Measurements from ENCODE around the gene COL4A6. TPM values are rescaled to one million over a fixed set of nuclear protein-coding genes. Genes with fewer than 3 reads are reported as not detected.

The COL4A6 gene
- total and polyA plus RNA-seq, 2 donors (not counting 3 experiments of a cell fraction or from before 2014, with no cell fraction given): 0.49 to 0.62 TPM

DNA sequence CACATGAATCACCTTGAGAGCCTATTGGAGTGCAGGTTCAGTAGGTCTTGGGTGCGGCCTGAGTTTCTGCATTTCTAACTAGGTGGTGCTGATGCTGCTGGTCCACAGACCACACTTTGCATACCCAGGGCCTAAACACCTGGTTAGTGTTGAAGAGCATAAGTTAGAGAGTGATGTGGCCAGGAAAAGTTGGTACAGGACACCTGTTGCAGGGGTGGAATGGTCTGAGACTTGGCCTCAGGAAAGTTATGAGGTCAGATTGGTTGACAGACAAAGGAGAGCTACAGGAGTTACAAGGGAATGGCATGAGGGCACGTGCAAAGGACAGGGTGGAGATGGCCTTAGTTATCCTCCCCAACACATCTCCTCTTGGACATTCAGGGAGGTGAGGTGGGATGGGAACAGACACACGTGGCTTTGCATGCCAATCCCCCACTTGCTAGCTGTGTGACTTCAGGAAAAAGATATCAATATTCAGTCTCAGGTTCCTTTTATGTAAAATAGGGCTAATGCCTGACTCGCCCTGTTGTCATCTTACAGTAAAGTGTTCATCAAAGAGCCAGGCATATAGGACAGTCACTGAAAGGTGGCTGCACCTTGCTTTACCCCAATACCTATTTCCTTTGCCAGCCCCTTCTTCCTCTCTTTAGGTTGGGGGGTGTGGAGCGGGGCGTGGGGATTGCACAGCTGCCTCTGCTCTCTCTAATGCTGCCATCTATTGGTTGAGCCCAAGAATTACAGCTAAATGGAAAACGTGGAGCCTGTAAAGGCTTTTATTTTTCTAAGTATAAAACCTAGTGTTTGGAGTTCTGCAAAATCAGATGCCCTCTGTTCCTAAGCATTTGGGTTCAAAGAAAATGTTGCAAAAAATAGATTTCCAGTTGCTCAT, 299.2 kb downstream of the COL4A6 start:
- H3K9ac ChIP-seq (replicated peaks; ENCODE audit: extremely low read depth, insufficient read depth, low read length): no peak overlapping the region
- BruUV-seq (replicated peaks): no TSS peak
- H3K9me1 ChIP-seq (replicated peaks; ENCODE audit: control insufficient read depth, extremely low read depth, insufficient read depth, low read length): no peaks in the 10 kb centered on the region
- H2AFZ ChIP-seq (ENCODE audit: low read depth, low read length): no peak overlapping the region
- H3K4me3 ChIP-seq (replicated peaks in 1 of 3; ENCODE audit: insufficient read depth in 1 of 3, low read depth in 1 of 3, low read length in 3 of 3): no peak overlapping the region
- DNase-seq (ENCODE audit: low read depth, low spot score) (no peak), FAIRE-seq (no peak)
- dilution Hi-C loops (cut with MboI; ENCODE audit: extremely low pct_ligation_motif_present, low sequenced_read_pairs): no loop called here
- H3K27me3 ChIP-seq (ENCODE audit: control insufficient read depth in 2 of 2, insufficient read depth in 2 of 2, low read length in 2 of 2): no peaks in the 10 kb centered on the region
- H3K27ac ChIP-seq (ENCODE audit: insufficient read depth, low read depth, low read length): no peak overlapping the region
- H3K9me3 ChIP-seq (replicated peaks; ENCODE audit: control insufficient read depth, insufficient read depth, low read length): no peaks in the 10 kb centered on the region
- TF ChIP-seq JUN (IDR thresholded peaks at IDR 0.05; ENCODE audit: borderline replicate concordance, insufficient read depth, insufficient read length, low read depth): no peak
- TF ChIP-seq, protein P1, sequence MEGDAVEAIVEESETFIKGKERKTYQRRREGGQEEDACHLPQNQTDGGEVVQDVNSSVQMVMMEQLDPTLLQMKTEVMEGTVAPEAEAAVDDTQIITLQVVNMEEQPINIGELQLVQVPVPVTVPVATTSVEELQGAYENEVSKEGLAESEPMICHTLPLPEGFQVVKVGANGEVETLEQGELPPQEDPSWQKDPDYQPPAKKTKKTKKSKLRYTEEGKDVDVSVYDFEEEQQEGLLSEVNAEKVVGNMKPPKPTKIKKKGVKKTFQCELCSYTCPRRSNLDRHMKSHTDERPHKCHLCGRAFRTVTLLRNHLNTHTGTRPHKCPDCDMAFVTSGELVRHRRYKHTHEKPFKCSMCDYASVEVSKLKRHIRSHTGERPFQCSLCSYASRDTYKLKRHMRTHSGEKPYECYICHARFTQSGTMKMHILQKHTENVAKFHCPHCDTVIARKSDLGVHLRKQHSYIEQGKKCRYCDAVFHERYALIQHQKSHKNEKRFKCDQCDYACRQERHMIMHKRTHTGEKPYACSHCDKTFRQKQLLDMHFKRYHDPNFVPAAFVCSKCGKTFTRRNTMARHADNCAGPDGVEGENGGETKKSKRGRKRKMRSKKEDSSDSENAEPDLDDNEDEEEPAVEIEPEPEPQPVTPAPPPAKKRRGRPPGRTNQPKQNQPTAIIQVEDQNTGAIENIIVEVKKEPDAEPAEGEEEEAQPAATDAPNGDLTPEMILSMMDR (IDR thresholded peaks at IDR 0.05; ENCODE audit: extremely low read depth in 1 of 2, insufficient read depth in 1 of 2, low read depth in 1 of 2, low read length in 2 of 2): peak; percentile 47 to 48
- no peak overlapping the region for H3K4me2 ChIP-seq (ENCODE audit: insufficient read depth, low read length)
- H3K79me2 ChIP-seq (ENCODE audit: control insufficient read depth, insufficient read depth, low read length): no peaks in the 10 kb centered on the region
- peaks cover 3 to 6% of the 10 kb centered on the region in 2 experiments for H3K36me3 ChIP-seq (ENCODE audit: control insufficient read depth in 2 of 2, extremely low read depth in 1 of 2, insufficient read depth in 2 of 2, low read length in 2 of 2)
- H4K20me1 ChIP-seq (replicated peaks; ENCODE audit: control insufficient read depth, extremely low read depth, insufficient read depth, low read length): no peaks in the 10 kb centered on the region
- CTCF ChIA-PET: interaction anchor here (0.5 to 3.3 kb wide), 20 partner anchors 8 to 1265 kb away, joined by 3 to 42 read pairs (median 4); partner anchors contain the start of genes ATG4A and PSMD10
- no peaks in the 10 kb centered on the region for H3K4me1 ChIP-seq (ENCODE audit: control insufficient read depth, extremely low read depth, insufficient read depth, low read length)
- POLR2A ChIA-PET: no interaction called here
- intact Hi-C loops (cut with micrococcal nuclease): loop anchor here (1.0 kb wide), 3 partner anchors 48 to 119 kb away; partner anchors contain the start of genes ATG4A and PSMD10

DNA sequence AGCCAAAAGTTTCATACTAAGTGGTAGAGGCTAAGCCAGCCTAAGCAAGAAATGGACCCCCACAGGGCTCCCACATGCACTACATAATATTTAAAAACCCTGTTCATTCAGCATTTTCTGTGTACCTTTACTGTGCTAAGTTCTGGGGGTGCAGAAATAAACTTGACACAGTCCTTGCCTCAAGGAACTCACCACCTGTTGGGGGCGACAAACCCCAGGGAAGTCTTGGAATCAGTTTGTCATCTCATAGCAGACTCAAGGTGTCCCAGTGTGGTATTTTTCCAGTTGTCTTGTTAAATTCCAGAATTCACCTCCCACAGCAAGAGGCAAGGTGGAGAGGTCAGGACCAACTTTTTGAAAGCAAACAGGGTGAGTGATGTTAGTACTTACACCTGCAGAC, 303.5 kb downstream of the COL4A6 start:
- BruUV-seq (replicated peaks): no TSS peak
- intact Hi-C loops (cut with micrococcal nuclease): no loop called here
- FAIRE-seq: no peak
- Histone ChIP-seq H3K27ac (ENCODE audit: insufficient read depth, low read depth, low read length) (no peak overlapping the region), H3K9me3 (replicated peaks; ENCODE audit: control insufficient read depth, insufficient read depth, low read length) (no peaks in the 10 kb centered on the region), H3K79me2 (ENCODE audit: control insufficient read depth, insufficient read depth, low read length) (no peaks in the 10 kb centered on the region), H3K4me1 (ENCODE audit: control insufficient read depth, extremely low read depth, insufficient read depth, low read length) (peaks cover 20% of the 10 kb centered on the region), H3K27me3 (ENCODE audit: control insufficient read depth in 2 of 2, insufficient read depth in 2 of 2, low read length in 2 of 2) (no peaks in the 10 kb centered on the region), H3K9me1 (replicated peaks; ENCODE audit: control insufficient read depth, extremely low read depth, insufficient read depth, low read length) (no peaks in the 10 kb centered on the region), H3K36me3 (ENCODE audit: control insufficient read depth in 2 of 2, extremely low read depth in 1 of 2, insufficient read depth in 2 of 2, low read length in 2 of 2) (peaks cover 3 to 6% of the 10 kb centered on the region in 2 experiments), H3K4me2 (ENCODE audit: insufficient read depth, low read length) (no peak overlapping the region), H2AFZ (ENCODE audit: low read depth, low read length) (no peak overlapping the region), H3K9ac (replicated peaks; ENCODE audit: extremely low read depth, insufficient read depth, low read length) (no peak overlapping the region), H3K4me3 (replicated peaks in 1 of 3; ENCODE audit: insufficient read depth in 1 of 3, low read depth in 1 of 3, low read length in 3 of 3) (no peak overlapping the region), H4K20me1 (replicated peaks; ENCODE audit: control insufficient read depth, extremely low read depth, insufficient read depth, low read length) (no peaks in the 10 kb centered on the region)
- dilution Hi-C loops (cut with MboI; ENCODE audit: extremely low pct_ligation_motif_present, low sequenced_read_pairs): no loop called here
- POLR2A ChIA-PET: no interaction called here
- DNase-seq (ENCODE audit: low read depth, low spot score): no peak
- CTCF ChIA-PET: no interaction called here
- TF ChIP-seq POLR2A (IDR thresholded peaks at IDR 0.05; ENCODE audit: low read depth, low read length) (no peak), POLR2AphosphoS5 (IDR thresholded peaks at IDR 0.05; ENCODE audit: insufficient read depth, low read depth, low read length) (no peak)

Measured in endothelial cell of umbilical vein (primary cell).